Measurements from ENCODE around the gene CALHM1.
"Not testable (repeated sequence)": the region's sequence is repeated elsewhere in the genome, so short reads cannot be mapped to it uniquely, and the experiment has no call there.

Gene CALHM1

DNA sequence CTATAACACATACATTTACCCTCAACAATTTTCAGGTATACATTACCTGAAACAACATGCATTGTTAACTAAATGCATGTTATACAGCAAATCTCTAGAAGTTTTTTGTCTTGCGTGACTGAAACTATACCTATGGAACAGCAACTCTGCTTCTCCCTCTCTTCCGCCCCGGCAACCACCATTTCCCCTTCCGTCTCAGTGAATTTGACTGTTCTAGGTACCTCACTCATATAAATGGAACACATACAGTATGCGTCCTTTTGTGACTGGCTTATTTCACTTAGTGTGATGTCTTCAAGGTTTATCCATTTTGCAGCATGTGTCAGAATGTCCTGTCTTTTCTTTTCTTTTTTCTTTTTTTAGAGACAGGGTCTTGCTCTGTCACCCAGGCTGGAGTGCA lies 29.1 kb downstream of the CALHM1 start:
- no peak for DNase-seq (ENCODE audit: low spot score)

DNA sequence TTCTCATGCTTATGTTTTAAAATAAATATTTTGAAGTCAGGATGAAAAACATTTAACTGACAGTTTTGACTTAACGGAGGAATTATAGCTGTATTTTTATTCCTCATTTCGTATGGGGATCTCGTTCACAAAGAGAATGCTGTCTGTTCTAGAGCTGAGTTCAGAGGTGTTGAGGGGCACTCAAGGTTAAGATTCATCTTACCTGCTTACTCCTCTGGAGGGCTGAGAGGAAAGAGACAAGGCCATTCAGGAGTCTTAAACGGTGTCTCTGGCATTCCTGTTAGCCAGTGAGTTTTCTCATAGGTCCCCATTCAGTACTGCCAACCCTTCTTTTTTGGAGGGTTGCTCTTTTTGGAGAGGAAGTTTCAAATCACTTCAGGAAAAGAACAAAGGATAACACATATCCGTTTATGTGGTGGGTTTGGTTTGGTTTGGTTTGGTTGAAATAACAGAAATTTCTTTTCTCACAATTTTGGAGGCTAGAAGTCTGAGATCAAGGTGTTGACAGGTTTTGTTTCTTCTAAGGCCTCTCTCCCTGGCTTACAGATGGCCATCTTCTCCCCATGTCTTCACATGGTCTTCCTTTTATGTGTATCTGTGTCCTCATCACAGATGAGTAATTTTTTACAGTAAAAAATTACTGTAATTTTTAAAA lies 29.6 kb downstream of the CALHM1 start:
- DNase-seq (ENCODE audit: low spot score): no peak

DNA sequence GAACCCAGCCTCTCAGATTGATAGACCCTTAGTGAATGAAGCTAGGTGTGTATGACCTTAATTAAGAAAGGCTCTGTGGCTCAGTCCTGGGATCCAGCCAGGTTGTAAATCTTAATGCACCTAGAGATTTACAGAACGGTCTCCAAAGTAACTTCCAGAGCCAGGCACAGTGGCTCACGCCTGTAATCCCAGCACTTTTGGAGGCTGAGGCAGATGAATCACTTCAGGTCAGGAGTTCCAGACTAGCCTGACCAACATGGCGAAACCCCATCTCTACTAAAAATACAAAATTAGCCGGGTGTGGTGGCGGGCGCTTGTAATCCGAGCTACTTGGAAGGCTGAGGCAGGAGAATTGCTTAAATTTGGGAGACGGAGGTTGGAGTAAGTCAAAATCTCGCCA lies 30.8 kb downstream of the CALHM1 start:
- DNase-seq (ENCODE audit: low spot score): no peak

DNA sequence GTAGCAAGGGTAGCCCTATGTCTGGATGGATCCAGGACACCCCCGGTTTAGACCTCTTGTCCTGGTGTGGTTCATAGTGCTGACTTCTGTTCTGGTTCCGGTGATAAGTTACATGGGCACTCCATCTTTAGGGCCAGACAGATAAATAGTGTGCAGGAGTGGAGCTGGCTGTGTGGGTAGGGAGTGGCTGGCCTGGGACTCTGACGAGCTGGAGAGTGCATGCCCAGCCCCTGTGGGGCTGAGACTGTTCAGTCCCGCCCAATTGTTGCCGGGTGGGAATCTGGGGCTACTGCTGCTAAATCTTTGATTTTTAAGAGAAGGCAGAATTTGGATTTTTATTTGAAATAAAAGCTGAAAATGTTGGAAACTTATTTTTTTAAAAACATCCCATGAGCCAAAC lies 35.0 kb downstream of the CALHM1 start:
- no peak for DNase-seq (ENCODE audit: low spot score)

DNA sequence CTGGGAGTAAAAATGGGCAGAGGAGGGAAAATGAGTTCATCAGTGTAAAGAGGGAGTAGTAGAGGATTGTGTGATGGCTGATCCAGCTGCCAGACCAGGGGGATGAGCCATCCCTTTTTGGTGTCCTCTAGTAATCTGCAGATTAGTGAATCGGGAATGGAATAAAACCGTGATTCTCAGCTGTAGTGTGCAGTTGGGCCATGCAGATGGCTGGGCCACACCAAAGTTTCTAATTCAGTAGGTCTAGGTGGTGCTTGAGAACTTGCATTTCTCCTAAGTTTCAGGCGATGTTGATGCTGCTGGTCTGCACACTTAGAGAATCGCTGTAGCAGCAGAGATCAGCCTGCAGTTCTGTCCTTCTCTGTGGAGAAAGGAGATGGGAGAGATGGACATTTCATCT lies 39.6 kb downstream of the CALHM1 start:
- no peak for DNase-seq (ENCODE audit: low spot score)

DNA sequence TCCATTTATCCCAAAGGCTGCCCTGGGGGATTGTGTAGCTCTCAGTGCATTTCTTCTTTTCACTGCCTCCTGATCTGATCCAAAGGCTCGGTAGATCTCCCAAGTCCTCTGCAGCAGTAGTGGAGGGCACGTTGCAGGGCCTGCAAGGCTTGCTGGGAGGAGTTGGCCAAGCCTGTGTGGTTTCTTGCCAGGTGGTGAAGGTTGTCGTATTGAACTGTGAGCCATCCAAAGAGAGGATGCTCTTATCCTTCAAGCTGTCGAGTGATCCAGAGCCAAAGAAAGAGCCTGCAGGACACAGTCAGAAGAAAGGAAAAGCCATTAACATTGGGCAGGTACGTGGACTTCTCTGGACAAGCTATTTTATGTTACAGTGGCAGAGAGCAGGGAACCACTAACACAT lies 41.1 kb downstream of the CALHM1 start:
- DNase-seq (ENCODE audit: low spot score): no peak

DNA sequence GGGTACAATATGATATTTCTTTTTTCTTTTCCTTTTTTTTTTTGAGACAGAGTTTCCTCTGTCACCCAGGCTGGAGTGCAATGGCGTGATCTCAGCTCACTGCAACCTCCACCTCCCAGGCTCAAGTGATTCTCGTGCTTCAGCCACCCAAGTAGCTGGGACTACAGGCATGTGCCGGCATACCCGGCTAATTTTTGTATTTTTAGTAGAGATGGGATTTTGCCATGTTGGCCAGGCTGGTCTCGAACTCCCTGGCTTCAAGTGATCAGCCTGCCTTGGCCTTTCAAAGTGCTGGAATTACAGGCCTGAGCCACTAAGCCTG lies 41.6 kb downstream of the CALHM1 start:
- not testable (repeated sequence) for DNase-seq (ENCODE audit: low spot score)

DNA sequence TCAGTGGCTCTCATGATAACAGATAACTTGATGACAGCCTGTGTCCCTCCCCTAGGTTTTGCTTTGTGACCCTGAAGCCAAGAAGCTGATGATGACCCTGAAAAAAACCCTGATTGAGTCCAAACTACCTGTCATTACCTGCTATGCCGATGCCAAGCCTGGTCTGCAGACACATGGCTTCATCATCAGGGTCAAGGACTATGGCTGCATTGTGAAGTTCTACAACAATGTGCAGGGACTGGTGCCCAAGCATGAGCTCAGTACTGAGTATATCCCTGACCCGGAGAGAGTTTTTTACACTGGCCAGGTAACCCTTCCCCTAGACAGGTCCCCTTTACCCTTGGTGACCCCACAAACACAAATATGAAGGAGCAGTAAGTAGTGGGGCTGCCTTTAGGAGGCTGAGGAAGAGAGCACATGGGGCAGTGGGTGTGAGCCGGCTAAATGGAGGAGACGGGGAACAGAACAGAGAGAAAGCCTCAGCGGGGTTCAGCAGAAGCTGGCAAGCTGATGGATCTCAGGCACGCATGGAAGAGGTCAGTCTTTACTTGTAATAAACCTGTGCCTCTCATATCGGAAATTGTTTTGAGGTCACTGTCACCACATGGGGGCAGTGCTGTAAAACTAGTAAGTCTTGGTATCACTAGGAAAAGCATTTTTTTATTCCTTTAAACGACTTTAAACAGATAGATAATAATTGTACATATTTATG lies 42.1 kb downstream of the CALHM1 start:
- DNase-seq (ENCODE audit: low spot score): peak; percentile 36

DNA sequence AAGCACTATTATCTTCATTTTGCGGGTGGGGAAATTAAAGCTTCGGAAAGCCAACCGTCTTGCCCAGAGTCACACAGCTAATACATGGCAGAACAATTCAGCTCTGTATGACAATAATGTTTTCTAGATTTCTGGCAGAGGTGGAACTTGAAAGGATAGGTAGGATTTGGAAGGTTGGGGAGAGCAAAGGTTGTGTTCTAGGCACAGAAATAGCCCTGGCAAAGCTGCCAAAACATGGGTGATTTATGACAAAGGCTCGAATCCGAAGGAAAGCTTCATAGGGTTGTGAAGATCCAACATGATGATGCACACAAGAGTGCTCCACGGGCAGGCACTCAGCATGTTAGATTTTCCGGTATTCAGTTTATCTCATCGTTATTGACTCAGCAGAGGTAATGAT lies 43.1 kb downstream of the CALHM1 start:
- DNase-seq (ENCODE audit: low spot score): no peak

DNA sequence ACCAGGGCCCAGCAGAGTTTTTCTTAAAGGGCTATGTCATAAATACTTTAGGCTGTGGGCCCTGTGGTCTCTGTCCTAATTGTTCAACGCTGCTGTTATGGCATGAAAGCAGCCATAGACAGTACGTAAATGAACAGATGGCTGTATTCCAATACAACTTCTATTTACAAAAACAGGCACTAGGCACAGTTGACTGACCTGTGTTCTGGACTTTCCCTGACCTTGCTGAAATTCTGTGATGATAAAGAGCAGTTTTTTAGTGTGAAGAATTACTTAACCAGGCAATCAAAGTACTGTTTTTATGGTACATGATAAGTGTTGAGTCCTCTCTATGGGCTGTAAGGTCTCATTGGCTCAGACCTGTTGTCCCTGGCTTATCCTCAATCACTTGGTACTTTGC lies 45.1 kb downstream of the CALHM1 start:
- DNase-seq (ENCODE audit: low spot score): no peak

All from putamen (tissue), 1 donor.